GM08714 (cell line): ENCODE data around the gene SRRM4.

Experiments
- H3K4me3 ChIP-seq: fragments of 200-500 bp; sonication (Bioruptor generic); 2 replicates; pipeline ENCODE4 v1.5.1; 2014; ENCODE audit warnings: mild to moderate bottlenecking, low read length, inconsistent platforms
- ZNF274 ChIP-seq: IDR thresholded peaks from 2 replicates; pipeline ENCODE4 v1.6.1; 2012; ENCODE audit warnings: mild to moderate bottlenecking, low read depth, low read length

Gene SRRM4

GRCh38 chr12:119182701-119183493 lies 201.6 kb downstream of the SRRM4 start:
- H3K4me3 ChIP-seq: no peak overlapping the region
- TF ChIP-seq ZNF274: no peak

- no peak for TF ChIP-seq ZNF274
- H3K4me3 ChIP-seq: no peak overlapping the region
Measured at GRCh38 chr12:119183942-119184695, 202.8 kb downstream of the SRRM4 start.

GRCh38 chr12:119195256-119195655 lies 213.9 kb downstream of the SRRM4 start:
- H3K4me3 ChIP-seq: no peak overlapping the region
- TF ChIP-seq ZNF274: no peak

- H3K4me3 ChIP-seq: no peak overlapping the region
- TF ChIP-seq ZNF274: no peak
Measured at GRCh38 chr12:119198440-119198839, 217.1 kb downstream of the SRRM4 start.

- H3K4me3 ChIP-seq: no peak overlapping the region
- no peak for TF ChIP-seq ZNF274
Measured at GRCh38 chr12:119200601-119201000, 219.3 kb downstream of the SRRM4 start.

- no peak overlapping the region for H3K4me3 ChIP-seq
- no peak for TF ChIP-seq ZNF274
Measured at GRCh38 chr12:119201789-119202543, 220.6 kb downstream of the SRRM4 start.

- H3K4me3 ChIP-seq: no peak overlapping the region
- no peak for TF ChIP-seq ZNF274
Measured at GRCh38 chr12:119202544-119202943, 221.2 kb downstream of the SRRM4 start.

GRCh38 chr12:119204131-119204530 lies 222.8 kb downstream of the SRRM4 start:
- no peak for TF ChIP-seq ZNF274
- H3K4me3 ChIP-seq: no peak overlapping the region

- H3K4me3 ChIP-seq: no peak overlapping the region
- TF ChIP-seq ZNF274: no peak
Measured at GRCh38 chr12:119204671-119205285, 223.4 kb downstream of the SRRM4 start.

- no peak for TF ChIP-seq ZNF274
- H3K4me3 ChIP-seq: no peak overlapping the region
Measured at GRCh38 chr12:119206348-119207062, 225.2 kb downstream of the SRRM4 start.

GRCh38 chr12:119207063-119207560 lies 225.8 kb downstream of the SRRM4 start:
- no peak overlapping the region for H3K4me3 ChIP-seq
- TF ChIP-seq ZNF274: no peak

- no peak for TF ChIP-seq ZNF274
- no peak overlapping the region for H3K4me3 ChIP-seq
Measured at GRCh38 chr12:119208626-119209061, 227.3 kb downstream of the SRRM4 start.

GRCh38 chr12:119211884-119212283 lies 230.5 kb downstream of the SRRM4 start:
- no peak overlapping the region for H3K4me3 ChIP-seq
- no peak for TF ChIP-seq ZNF274
